ENCODE data around the gene MYZAP. TPM values are rescaled to one million over a fixed set of nuclear protein-coding genes. Genes with fewer than 3 reads are reported as not detected.
"Not testable (repeated sequence)": the region's sequence is repeated elsewhere in the genome, so short reads cannot be mapped to it uniquely, and the experiment has no call there.

MYZAP gene
- total RNA-seq, 4 donors from 2014 or later: 7.7 to 21.4 (median 19.4) TPM

DNA sequence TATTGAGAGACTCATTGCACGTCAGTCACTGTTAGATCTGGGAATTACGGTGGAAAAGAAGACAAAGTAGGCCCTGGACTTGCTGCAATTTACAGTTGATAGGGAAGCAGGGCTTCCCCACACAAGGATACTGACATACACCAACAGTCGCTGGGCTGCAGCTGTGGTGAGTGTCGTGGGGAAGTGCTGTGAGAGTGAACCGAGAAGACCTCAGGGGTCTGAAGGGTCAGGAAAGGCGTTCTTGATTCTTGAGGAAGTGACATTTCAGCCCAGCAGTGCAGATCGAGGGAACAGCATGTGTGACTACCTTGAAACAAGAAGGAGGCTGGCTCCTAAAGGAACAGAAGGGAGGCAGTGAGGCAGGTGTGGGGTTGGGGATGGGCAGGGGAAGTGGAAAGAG is 22.5 kb downstream of the MYZAP start:
- no peak for DNase-seq (ENCODE audit: low spot score in 2 of 2)
- no peak for TF ChIP-seq POLR2A (IDR thresholded peaks at IDR 0.05)
- TF ChIP-seq, protein P1, sequence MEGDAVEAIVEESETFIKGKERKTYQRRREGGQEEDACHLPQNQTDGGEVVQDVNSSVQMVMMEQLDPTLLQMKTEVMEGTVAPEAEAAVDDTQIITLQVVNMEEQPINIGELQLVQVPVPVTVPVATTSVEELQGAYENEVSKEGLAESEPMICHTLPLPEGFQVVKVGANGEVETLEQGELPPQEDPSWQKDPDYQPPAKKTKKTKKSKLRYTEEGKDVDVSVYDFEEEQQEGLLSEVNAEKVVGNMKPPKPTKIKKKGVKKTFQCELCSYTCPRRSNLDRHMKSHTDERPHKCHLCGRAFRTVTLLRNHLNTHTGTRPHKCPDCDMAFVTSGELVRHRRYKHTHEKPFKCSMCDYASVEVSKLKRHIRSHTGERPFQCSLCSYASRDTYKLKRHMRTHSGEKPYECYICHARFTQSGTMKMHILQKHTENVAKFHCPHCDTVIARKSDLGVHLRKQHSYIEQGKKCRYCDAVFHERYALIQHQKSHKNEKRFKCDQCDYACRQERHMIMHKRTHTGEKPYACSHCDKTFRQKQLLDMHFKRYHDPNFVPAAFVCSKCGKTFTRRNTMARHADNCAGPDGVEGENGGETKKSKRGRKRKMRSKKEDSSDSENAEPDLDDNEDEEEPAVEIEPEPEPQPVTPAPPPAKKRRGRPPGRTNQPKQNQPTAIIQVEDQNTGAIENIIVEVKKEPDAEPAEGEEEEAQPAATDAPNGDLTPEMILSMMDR (IDR thresholded peaks at IDR 0.05): no peak
- intact Hi-C loops (cut with DNase I; ENCODE audit: low total_unique reads): no loop called here
- no peak overlapping the region for H3K4me3 ChIP-seq (ENCODE audit: low read depth, poor library complexity, severe bottlenecking)
- WGBS, 2 donors: 76 to 82% methylated on average over 7 of the region's 7 CpGs

DNA sequence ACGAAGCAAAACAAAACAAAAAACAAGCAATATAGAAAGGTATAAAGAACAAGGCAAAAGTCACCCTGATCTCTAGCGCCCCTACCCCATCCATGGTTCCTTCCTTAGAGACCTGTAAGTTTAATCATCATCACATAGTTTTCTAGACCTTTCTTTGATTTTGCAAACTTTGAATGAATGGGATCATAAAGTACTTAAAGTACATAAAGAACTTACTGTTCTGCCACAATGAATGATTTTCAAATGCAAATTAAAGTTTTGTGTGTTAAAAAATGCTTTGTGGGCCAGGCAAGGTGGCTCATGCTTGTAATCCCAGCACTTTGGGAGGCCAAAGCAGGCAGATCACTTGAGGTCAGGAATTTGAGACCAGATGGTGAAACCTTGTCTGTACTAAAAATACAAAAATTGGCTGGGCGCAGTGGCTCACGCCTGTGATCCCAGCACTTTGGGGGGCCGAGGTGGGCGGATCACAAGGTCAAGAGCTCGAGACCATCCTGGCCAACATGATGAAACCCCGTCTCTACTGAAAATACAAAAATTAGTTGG is 24.3 kb downstream of the MYZAP start:
- intact Hi-C loops (cut with DNase I; ENCODE audit: low total_unique reads); DNase-seq (ENCODE audit: low spot score in 2 of 2); H3K4me3 ChIP-seq (ENCODE audit: low read depth, poor library complexity, severe bottlenecking): not testable (repeated sequence)
- WGBS, 2 donors: 87 to 94% methylated on average over 8 of the region's 8 CpGs

DNA sequence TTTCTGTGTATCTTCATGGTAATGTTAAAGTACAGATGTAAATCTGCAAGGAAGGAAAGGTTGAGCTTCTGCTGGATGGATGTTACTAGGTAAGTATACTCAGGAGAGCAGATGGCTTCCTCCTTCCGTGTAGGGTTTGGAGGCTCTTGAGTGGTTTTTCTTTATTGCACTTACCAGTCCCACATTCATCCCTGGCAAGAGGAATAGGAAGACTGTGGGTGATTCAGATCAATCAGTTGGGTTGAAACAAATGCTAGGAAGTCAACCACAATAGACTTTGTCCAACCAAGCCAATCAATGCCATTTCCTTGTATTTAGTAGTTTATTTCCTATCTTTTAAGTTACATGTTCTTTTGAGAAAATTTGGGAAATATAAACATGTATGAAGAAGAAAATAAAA is 26.6 kb downstream of the MYZAP start:
- intact Hi-C loops (cut with DNase I; ENCODE audit: low total_unique reads): no loop called here
- TF ChIP-seq, protein P1 (IDR thresholded peaks at IDR 0.05): no peak
- TF ChIP-seq POLR2A (IDR thresholded peaks at IDR 0.05): no peak
- no peak overlapping the region for H3K4me3 ChIP-seq (ENCODE audit: low read depth, poor library complexity, severe bottlenecking)
- 76 to 91% methylated on average over 1 of the region's 1 CpG for WGBS, 2 donors
- DNase-seq (ENCODE audit: low spot score in 2 of 2): no peak

DNA sequence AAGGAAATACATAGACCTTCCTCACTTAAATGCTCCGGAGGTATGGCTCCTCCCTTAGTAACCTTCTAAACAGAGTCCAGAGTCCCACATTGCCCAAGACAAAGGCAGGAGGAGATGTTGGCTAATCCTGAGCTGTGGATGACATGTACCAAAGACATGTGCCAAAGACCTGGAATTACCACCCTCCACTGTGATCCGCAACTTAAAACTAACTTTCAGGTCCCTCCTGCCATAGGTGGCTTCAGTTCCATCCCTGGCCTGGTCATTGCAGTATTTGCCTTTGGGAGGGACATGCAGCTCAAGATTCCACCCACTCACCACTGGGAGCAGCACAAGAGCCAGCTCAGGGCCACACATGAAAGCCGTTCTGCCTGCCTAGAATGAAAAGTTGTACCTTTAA is 28.0 kb downstream of the MYZAP start:
- TF ChIP-seq, protein P1 (IDR thresholded peaks at IDR 0.05): no peak
- TF ChIP-seq POLR2A (IDR thresholded peaks at IDR 0.05): no peak
- H3K4me3 ChIP-seq (ENCODE audit: low read depth, poor library complexity, severe bottlenecking): no peak overlapping the region
- 86 to 89% methylated on average over 3 of the region's 3 CpGs for WGBS, 2 donors
- intact Hi-C loops (cut with DNase I; ENCODE audit: low total_unique reads): no loop called here
- DNase-seq (ENCODE audit: low spot score in 2 of 2): no peak

DNA sequence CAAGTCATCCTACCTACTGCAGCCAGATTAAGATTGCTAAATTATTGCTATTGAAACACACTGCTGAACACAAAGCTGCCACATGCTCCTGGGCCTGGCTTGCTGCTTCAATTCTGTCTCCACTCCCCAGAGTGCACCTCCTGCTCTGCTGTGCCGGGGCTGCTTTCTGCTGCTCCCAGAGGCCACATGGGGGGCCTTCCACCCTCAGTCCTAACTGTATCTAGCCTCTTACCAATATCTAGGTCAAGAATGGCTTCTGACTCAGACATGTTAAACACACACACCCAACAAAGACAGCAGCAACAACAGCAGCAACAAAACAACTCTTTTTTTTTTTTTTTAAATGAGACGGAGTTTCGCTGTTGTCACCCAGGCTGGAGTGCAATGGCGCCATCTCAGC is 33.0 kb downstream of the MYZAP start:
- intact Hi-C loops (cut with DNase I; ENCODE audit: low total_unique reads): no loop called here
- WGBS, 2 donors: 83 to 84% methylated on average over 4 of the region's 4 CpGs
- no peak for DNase-seq (ENCODE audit: low spot score in 2 of 2)
- no peak overlapping the region for H3K4me3 ChIP-seq (ENCODE audit: low read depth, poor library complexity, severe bottlenecking)
- TF ChIP-seq, protein P1 (IDR thresholded peaks at IDR 0.05): no peak
- TF ChIP-seq POLR2A (IDR thresholded peaks at IDR 0.05): no peak

DNA sequence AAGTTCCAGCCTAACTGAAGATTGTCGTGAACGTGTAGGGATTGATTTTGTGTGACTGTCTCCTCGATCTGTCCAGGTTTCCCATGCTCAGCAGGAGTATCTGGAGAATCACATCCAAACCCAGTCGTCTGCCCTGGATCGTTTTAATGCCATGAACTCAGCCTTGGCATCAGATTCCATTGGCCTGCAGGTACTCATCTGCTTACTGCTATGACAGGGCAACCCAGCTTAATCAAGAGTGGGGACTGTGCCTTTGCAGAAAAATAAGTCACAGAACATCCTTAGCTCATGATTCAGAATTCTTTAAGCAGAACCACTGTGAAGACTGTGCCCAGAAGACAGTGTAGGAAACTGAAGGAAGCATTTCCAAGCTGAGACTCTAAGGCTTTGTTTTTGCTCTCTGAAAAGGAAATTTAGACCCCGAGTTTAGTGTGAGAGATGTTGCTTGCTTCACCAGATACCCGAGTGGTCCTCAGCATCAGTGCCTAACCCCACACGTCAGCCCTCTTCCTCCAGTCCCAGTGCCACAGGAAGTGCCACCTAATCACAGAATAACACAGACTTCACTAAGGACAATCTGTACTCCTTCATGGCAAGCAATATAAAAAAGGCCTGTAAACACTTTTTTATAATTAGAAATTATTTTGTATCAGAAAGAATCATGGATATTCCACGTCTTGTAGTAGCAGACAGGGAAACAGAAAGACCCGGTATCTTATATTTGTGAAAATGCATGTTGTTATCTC is 34.2 kb downstream of the MYZAP start:
- intact Hi-C loops (cut with DNase I; ENCODE audit: low total_unique reads): no loop called here
- 69 to 70% methylated on average over 10 of the region's 10 CpGs for WGBS, 2 donors
- H3K4me3 ChIP-seq (ENCODE audit: low read depth, poor library complexity, severe bottlenecking): no peak overlapping the region
- TF ChIP-seq POLR2A (IDR thresholded peaks at IDR 0.05): no peak
- TF ChIP-seq, protein P1 (IDR thresholded peaks at IDR 0.05): no peak
- no peak for DNase-seq (ENCODE audit: low spot score in 2 of 2)

Measured in lower leg skin (tissue), 4 donors.